ENCODE data around the gene UGT2B11.
"Not testable (repeated sequence)": the region's sequence is repeated elsewhere in the genome, so short reads cannot be mapped to it uniquely, and the experiment has no call there.

The UGT2B11 gene

DNA sequence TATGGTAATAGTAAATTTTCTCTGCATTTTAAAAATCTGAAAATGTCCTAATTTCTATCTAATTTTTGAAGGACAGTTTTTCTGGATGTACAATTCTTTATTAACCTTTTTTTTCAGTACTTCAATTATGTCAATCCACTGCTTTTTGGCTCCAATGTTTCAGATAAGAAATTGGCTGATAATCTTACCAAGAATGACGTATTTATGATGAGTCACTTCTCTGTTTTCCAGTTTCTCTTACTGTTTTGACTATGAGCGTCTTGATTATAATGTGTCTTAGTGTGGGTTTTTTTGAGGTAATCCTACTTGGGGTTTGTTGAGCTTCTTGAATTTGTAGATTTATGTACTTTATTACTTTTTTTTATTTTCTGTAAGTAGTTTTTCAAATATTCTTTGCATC, 47.2 kb downstream of the UGT2B11 start:
- no peaks in the 10 kb centered on the region for H3K36me3 ChIP-seq
- H3K27me3 ChIP-seq: no peaks in the 10 kb centered on the region
- no peak for TF ChIP-seq Cebpa-rat (IDR thresholded peaks at IDR 0.05)
- H4K20me1 ChIP-seq: no peaks in the 10 kb centered on the region
- H3K4me1 ChIP-seq: no peaks in the 10 kb centered on the region
- no peak overlapping the region for H3K4me3 ChIP-seq
- no peak overlapping the region for H3K9ac ChIP-seq
- no peak overlapping the region for H3K27ac ChIP-seq
- H3K4me2 ChIP-seq: no peak overlapping the region
- no peaks in the 10 kb centered on the region for H3K9me3 ChIP-seq

DNA sequence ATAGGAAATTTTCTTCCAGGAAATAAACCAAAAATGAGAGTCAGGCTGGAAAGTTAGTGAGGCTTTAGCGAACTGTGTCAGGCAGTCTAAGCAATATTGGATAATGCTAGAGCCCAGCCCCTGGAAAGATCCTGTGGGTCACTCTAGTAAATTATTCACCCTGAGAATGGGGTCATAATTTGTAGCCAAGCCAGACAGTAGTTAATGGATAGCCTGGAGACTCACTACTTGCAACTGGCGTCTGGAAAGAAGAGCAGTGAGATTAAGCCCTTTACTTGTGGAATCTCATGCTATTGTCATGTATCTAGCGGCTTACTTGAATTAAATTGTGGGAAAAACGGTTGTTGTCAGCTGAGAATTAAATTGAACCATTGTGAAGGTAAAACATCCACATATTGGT, 48.2 kb downstream of the UGT2B11 start:
- not testable (repeated sequence) for H3K4me2 ChIP-seq, H3K9me3 ChIP-seq, H3K27ac ChIP-seq, H4K20me1 ChIP-seq, H3K4me3 ChIP-seq, H3K9ac ChIP-seq, H3K4me1 ChIP-seq, H3K27me3 ChIP-seq, H3K36me3 ChIP-seq

DNA sequence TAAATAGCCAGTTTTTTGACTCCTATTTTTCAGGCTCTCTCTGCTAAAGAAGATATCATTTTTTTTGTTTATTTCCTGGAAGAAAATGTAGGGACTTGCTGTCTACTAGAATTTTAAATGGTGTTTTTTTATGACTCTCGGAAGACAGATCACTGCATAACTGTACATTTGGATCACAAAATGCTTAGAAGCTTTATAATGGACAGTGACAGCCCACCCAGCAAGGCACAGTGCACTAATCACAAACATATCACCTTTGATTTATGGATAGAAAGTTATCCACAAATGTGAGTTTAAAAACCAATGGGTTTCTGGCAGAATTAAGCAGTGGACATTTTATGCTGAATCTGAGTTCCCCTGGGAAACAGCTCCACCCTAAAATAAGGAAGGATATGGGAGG, 48.8 kb downstream of the UGT2B11 start:
- not testable (repeated sequence) for H3K9ac ChIP-seq, H3K27me3 ChIP-seq, H3K36me3 ChIP-seq, H3K27ac ChIP-seq, H4K20me1 ChIP-seq, H3K4me2 ChIP-seq, H3K9me3 ChIP-seq, H3K4me1 ChIP-seq, H3K4me3 ChIP-seq

DNA sequence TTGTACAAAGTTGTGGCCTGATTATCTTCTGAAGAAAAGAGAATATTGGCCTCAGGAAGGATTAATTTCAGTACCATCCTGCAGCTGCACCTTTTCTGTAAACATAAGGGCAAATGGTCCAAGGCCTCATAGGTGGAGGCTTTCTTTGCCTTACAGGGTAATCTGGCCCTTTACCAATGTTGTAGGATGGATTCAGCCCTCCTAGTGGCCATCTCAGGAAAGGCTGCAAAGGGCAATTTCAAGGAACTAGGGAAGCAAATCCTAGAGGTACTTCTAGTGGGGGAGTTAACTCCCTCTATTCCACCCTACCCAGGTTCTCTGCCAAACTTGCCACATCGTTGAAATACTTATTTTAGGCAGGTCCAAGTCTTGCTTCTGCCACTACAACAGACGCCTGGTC, 57.6 kb downstream of the UGT2B11 start:
- H3K4me3 ChIP-seq: no peak overlapping the region
- no peak for TF ChIP-seq Cebpa-rat (IDR thresholded peaks at IDR 0.05)
- no peaks in the 10 kb centered on the region for H3K9me3 ChIP-seq
- no peak overlapping the region for H3K27ac ChIP-seq
- H3K36me3 ChIP-seq: no peaks in the 10 kb centered on the region
- no peaks in the 10 kb centered on the region for H3K27me3 ChIP-seq
- H4K20me1 ChIP-seq: no peaks in the 10 kb centered on the region
- no peaks in the 10 kb centered on the region for H3K4me1 ChIP-seq
- H3K9ac ChIP-seq: no peak overlapping the region
- H3K4me2 ChIP-seq: no peak overlapping the region

DNA sequence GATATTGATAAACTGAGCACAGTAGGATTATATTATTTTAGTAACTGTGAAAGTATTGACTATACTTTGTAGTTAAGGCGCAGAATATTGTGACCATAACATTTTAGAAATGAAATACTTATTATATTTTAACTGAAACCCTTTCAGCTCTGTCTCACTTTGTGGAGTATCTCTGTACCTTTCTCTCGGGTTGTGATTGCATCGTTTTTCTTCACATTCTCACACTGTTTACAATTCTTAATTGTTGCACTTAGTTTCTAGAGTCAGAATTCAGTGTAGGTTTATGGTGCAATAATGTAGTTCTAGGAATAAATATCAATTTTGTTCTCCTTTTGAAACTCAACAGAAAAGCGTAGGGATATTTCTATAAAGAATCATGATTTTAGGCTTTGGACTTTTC, 60.5 kb downstream of the UGT2B11 start:
- H3K36me3 ChIP-seq: no peaks in the 10 kb centered on the region
- H3K9me3 ChIP-seq: no peaks in the 10 kb centered on the region
- no peak overlapping the region for H3K27ac ChIP-seq
- no peak overlapping the region for H3K9ac ChIP-seq
- H3K4me2 ChIP-seq: no peak overlapping the region
- H3K4me3 ChIP-seq: no peak overlapping the region
- TF ChIP-seq Cebpa-rat (IDR thresholded peaks at IDR 0.05): no peak
- no peaks in the 10 kb centered on the region for H3K27me3 ChIP-seq
- no peaks in the 10 kb centered on the region for H4K20me1 ChIP-seq
- no peaks in the 10 kb centered on the region for H3K4me1 ChIP-seq

Measured in BLaER1 (cell line).